Duodenal mucosa (tissue), 2 donors: ENCODE data around the gene NT5C3A.
"Not testable (repeated sequence)": the region's sequence is repeated elsewhere in the genome, so short reads cannot be mapped to it uniquely, and the experiment has no call there.

Experiments
- H3K27ac ChIP-seq: one replicate; pipeline ENCODE4 v1.7.0; 2013; ENCODE audit warnings: low read depth, low read length
- H3K27me3 ChIP-seq, 2 donors: one replicate each; pipeline ENCODE4 v1.7.0; 2013; ENCODE audit warnings: low read length in 2 of 2, control low read depth in 1 of 2; ENCODE audit not compliant: insufficient read depth in 2 of 2, control insufficient read depth in 1 of 2
- H3K36me3 ChIP-seq, 2 donors: one replicate each; pipeline ENCODE4 v1.7.0; 2013; ENCODE audit warnings: low read length in 2 of 2, control low read depth in 1 of 2; ENCODE audit not compliant: insufficient read depth in 2 of 2, control insufficient read depth in 1 of 2
- H3K4me1 ChIP-seq, 2 donors: one replicate each; pipeline ENCODE4 v1.7.0; 2013; ENCODE audit warnings: low read length in 2 of 2, control low read depth in 1 of 2; ENCODE audit not compliant: insufficient read depth in 2 of 2, control insufficient read depth in 1 of 2
- H3K4me3 ChIP-seq, 2 donors: one replicate each; pipeline ENCODE4 v1.7.0; 2013; ENCODE audit warnings: low read length in 2 of 2, low read depth in 1 of 2
- H3K9ac ChIP-seq, 2 donors: one replicate each; pipeline ENCODE4 v1.7.0; 2013; ENCODE audit warnings: low read length in 2 of 2, low read depth in 1 of 2
- H3K9me3 ChIP-seq, 2 donors: one replicate each; pipeline ENCODE4 v1.7.0; 2013; ENCODE audit warnings: low read length in 2 of 2, control low read depth in 1 of 2; ENCODE audit not compliant: control insufficient read depth in 1 of 2

The NT5C3A gene

DNA sequence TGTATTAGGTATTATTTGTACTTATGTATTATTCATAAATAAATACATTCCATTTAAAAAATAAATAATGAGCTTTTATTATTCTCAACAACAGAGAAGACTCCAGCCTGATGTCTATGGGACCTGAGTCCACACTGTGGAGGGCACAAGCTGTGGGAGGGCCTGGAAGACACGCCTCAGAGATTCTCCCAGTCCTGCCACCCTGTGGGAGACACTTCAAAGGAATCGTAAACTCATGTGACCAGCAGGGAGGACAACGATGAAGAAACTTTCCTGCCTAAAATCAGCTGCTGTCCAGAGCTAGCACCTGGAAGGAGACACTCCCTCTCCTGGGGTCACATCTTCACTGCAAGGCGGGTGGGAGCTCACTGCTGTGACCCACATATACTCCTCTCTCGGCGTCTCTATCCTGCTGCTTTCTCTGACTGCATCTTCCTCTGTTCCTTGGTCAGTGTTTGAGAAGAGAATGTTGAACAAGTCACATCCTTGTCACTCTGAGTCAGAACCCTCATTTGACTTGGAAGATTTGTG lies 32.2 kb upstream of the NT5C3A start:
- not testable (repeated sequence) for H3K4me3 ChIP-seq, H3K27ac ChIP-seq, H3K27me3 ChIP-seq, H3K4me1 ChIP-seq, H3K9me3 ChIP-seq, H3K9ac ChIP-seq
- H3K36me3 ChIP-seq, result peaks cover 4 to 58% of the 10 kb centered on the region in 2 donors

DNA sequence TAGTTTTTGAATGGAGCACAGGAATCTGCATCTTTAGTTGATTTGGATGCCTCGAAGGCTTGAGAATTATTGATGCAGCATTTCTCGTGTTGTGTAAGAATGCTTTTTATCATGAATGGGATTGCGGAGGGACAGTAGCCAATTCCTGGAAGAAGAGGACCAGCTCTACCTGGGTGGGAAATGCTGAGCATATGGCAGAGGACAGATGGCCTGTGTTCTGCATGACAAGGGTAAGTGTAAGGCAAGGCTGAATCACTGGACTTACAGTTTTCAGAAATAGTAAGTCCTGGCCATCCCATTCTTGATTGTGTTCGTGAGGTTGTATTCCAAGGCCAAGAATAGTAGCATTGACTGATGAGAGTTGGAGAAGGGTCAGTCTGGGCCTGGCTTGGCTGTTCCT lies 30.7 kb upstream of the NT5C3A start:
- no peaks in the 10 kb centered on the region for H3K27me3 ChIP-seq
- H3K4me1 ChIP-seq, result no peaks in the 10 kb centered on the region
- H3K27ac ChIP-seq, result no peak overlapping the region
- peaks cover 4 to 47% of the 10 kb centered on the region in 2 donors for H3K36me3 ChIP-seq
- no peaks in the 10 kb centered on the region for H3K9me3 ChIP-seq
- no peak overlapping the region for H3K4me3 ChIP-seq
- H3K9ac ChIP-seq, result no peak overlapping the region

DNA sequence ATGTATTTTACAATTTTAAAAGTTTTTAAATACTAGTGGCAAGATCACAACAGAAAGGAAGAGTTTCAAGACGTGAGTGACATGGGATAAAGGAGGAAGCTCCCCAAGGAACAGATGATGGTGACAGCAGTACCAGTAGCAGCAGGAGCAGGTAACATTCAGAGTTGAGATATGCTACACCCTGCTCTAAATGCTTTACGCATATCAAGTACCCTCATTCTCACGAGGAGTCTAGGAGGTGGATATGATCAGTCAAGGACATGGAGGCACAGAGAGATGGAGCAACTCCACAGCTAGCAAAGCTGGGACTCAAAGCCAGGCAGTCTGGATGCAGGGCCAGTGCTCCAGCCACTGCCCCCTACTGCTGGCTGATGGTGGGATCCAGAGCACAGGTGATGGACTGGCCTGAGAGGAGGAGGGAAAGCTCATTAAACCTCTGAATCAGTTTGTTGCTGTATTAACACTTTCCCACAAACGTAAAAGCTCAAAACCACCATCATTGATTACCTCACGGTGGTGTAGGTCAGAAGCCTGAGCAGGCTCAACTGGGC lies 29.1 kb upstream of the NT5C3A start:
- no peak overlapping the region for H3K9ac ChIP-seq
- no peaks in the 10 kb centered on the region for H3K27me3 ChIP-seq

DNA sequence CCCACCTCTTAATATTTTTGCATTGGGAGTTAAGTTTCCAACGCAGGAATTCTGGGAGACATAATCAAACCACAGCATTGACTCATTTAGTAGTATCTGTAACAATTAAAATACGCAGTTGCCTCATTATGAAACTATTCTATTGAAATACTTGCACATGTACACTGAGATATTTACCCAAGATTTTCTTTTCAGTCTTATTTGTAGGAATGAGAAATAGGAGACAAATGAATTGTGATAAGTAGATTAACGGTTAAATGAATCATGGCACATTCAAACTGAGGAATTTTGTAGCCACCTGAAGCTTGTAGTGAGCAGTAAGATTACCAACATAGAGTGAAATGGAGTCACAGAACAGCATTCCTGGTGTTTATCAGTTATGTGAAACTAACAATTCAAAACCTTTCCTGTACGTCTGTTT lies 28.5 kb upstream of the NT5C3A start:
- H3K36me3 ChIP-seq, result peaks cover 1 to 29% of the 10 kb centered on the region in 2 donors
- no peaks in the 10 kb centered on the region for H3K9me3 ChIP-seq
- H3K4me1 ChIP-seq, result no peaks in the 10 kb centered on the region
- H3K27me3 ChIP-seq, result no peaks in the 10 kb centered on the region
- no peak overlapping the region for H3K27ac ChIP-seq
- H3K9ac ChIP-seq, result no peak overlapping the region
- no peak overlapping the region for H3K4me3 ChIP-seq

More for the DNA sequence above, 29.1 kb upstream of the NT5C3A start:
- no peak overlapping the region for H3K4me3 ChIP-seq
- no peaks in the 10 kb centered on the region for H3K9me3 ChIP-seq
- no peak overlapping the region for H3K27ac ChIP-seq
- H3K4me1 ChIP-seq, result no peaks in the 10 kb centered on the region
- H3K36me3 ChIP-seq, result peaks cover 4 to 35% of the 10 kb centered on the region in 2 donors

DNA sequence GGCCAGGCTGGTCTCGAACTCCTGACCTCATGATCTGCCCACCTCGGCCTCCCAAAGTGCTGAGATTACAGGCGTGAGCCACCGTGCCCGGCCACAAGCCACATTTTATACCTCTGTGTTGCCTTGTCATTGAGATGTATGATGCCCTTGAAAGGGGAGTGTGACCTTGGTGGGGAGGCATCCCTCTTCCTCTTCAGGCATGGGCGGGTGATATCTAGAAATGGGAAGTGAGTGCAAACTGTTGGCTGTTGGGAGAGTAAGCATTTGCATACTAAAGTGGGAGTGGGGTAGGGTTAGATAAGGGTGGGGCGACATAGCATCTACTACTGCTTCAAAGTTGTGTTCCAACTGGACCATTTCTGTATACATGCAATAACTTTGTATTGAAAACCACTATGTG lies 26.6 kb upstream of the NT5C3A start:
- Histone ChIP-seq H3K9ac (no peak overlapping the region), H3K9me3 (no peaks in the 10 kb centered on the region), H3K4me1 (no peaks in the 10 kb centered on the region), H3K36me3 (peaks cover 0 to 11% of the 10 kb centered on the region in 2 donors), H3K4me3 (no peak overlapping the region), H3K27me3 (no peaks in the 10 kb centered on the region), H3K27ac (no peak overlapping the region)

DNA sequence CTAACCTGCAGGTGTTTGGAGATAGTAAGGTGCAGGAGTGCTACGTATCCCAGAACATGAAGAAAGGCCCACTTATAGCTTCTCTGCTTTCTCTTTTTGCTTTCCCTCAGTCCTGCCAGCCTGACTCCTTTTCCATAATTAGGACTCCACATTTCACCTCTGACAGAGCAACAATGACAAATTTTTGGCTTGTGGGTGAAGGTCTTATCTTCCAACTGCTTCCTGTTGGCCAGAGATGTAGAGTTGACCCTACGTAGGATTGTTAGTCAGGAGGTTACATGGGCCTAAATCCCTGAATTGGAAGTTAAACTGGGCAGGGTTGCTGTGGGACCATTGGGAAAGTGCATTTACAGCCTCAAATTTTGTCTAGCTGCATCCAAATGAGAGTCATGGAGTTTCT lies 25.3 kb upstream of the NT5C3A start:
- Histone ChIP-seq H3K9ac (no peak overlapping the region), H3K4me1 (no peaks in the 10 kb centered on the region), H3K4me3 (no peak overlapping the region), H3K36me3 (no peaks in the 10 kb centered on the region), H3K27ac (no peak overlapping the region), H3K27me3 (no peaks in the 10 kb centered on the region), H3K9me3 (no peaks in the 10 kb centered on the region)

DNA sequence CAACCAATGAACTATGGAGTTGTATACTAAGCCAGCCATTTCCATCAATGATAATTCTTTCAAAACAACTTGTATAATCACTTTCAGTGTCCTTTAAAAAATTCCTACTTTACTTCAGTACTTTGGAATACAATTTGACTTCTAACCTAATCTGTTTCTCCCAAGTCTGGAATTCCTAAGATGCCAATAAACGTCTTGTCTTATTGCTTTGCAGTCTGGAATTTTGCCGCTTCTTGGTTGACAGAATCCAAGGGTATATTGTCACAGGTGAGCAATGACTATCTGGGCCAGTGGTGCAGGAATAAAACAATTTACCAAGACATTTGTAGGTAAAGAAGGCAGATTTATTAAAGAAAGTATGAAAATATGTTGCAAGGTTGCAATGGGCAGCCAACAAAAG lies 24.8 kb upstream of the NT5C3A start:
- no peak overlapping the region for H3K27ac ChIP-seq
- no peaks in the 10 kb centered on the region for H3K9me3 ChIP-seq
- no peak overlapping the region for H3K9ac ChIP-seq
- no peak overlapping the region for H3K4me3 ChIP-seq
- H3K36me3 ChIP-seq, result no peaks in the 10 kb centered on the region
- no peaks in the 10 kb centered on the region for H3K4me1 ChIP-seq
- H3K27me3 ChIP-seq, result no peaks in the 10 kb centered on the region

DNA sequence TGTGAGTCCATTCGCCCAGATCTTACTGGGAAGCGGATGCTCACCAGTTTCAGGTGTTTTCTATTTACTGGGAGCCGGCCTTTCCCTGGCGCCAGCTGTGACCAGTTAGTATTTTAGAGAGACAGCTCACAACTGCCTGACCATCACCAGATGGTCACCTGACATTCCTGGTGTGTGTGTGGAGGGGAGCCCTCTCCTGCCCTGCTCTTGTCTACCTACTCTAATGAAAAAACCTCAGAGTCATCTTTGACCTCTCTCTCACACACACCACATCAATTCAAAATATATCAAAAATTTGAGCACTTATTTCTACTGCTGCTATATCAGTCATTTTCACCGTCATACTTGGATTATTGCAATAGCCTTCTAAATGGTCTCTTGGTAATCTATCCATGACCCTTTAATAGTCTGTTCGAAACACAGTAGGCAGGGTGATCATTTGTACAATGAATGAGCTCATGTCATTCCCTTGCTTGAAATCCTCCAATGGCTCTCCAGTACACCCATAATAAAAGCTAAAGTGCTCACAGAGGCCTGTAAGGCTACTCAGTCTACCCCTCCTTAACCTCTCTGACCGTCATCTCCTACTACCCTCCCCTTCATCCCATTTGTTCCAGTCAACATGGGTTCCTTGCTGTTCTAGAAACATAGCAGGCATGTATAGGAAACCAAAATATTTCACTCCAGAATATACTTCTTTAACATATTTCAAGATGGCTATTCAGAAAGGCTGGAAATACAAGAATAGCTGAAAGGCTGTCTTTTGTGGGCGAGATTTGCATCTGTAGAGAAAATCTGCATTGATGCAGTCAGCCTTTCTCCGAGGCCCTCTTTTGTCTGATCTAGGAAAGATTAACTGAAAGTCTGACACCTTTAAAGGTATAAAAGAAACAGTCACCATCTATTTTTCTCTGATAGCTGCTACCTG lies 17.5 kb upstream of the NT5C3A start:
- Histone ChIP-seq H3K9me3 (no peaks in the 10 kb centered on the region), H3K36me3 (no peaks in the 10 kb centered on the region), H3K4me1 (no peaks in the 10 kb centered on the region), H3K27me3 (no peaks in the 10 kb centered on the region), H3K4me3 (no peak overlapping the region), H3K27ac (no peak overlapping the region), H3K9ac (no peak overlapping the region)

DNA sequence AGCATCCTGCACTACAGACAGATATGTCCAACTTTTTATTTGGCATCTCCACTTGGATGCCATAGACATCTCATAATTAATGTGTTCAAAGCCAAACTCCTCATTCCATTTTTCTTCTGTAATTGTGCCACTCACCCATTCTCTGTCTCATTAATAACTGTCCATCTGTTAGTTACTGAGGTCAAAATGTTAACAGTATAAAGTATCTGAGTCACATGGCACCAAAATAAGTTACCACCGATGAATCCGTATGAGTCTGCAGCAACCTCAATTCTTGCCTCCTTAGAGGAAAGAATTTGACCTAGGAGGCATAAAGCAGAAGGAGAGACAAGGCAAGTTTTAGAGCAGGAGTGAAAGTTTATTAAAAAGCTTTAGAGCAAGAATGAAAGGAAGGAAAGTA lies 16.5 kb upstream of the NT5C3A start:
- H3K4me3 ChIP-seq, result no peak overlapping the region
- H3K4me1 ChIP-seq, result no peaks in the 10 kb centered on the region
- no peaks in the 10 kb centered on the region for H3K9me3 ChIP-seq
- H3K9ac ChIP-seq, result no peak overlapping the region
- H3K27me3 ChIP-seq, result no peaks in the 10 kb centered on the region
- no peaks in the 10 kb centered on the region for H3K36me3 ChIP-seq
- no peak overlapping the region for H3K27ac ChIP-seq

DNA sequence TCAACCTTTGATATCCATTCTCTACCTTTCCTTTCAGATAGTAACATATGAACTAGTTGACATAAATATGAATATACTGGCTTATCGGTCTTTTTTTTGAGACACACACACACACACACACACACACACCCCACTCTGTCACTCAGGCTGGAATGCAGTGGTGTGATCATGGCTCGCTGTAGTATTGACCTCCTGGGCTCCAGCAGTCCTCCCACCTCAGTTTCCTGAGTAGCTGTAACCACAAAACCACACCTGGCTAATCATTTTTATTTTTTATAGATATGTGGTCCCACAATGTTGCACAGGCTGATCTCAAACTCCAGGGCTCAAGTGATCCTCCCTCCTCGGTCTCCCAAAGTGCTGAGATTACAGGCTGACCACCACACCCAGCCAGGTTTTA lies 14.2 kb upstream of the NT5C3A start:
- no peak overlapping the region for H3K4me3 ChIP-seq
- H3K36me3 ChIP-seq, result no peaks in the 10 kb centered on the region
- no peaks in the 10 kb centered on the region for H3K27me3 ChIP-seq
- no peaks in the 10 kb centered on the region for H3K9me3 ChIP-seq
- no peak overlapping the region for H3K9ac ChIP-seq
- H3K27ac ChIP-seq, result no peak overlapping the region
- no peaks in the 10 kb centered on the region for H3K4me1 ChIP-seq
